ENCODE results near the gene NAV2. TPM values are rescaled to one million over a fixed set of nuclear protein-coding genes. Genes with fewer than 3 reads are reported as not detected.

Gene NAV2
- total RNA-seq, 4 donors from 2014 or later, result 9.6 to 40.0 (median 23.1) TPM

DNA sequence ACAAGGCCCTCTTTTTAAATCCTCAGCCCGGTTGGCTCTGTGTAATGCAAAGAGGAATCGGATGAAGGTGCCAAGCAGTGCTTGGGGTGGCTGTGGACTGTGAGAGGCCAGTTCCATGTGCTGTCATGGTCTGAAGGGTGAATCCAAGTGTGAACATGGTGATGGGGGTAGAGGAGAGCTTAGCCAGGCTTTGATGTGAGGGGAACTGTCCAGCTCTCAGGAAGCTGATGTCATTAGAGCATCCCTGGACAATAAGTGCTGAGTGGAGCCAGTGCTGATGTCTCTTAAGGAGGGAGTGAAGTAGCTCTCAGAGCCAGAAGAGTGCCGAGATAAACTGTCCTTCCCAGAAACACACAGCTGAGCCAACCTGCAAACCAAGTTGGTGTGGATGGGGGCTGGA is 53.6 kb downstream of the NAV2 start:
- Histone ChIP-seq H3K27me3 (no peaks in the 10 kb centered on the region), H3K27ac (peak overlapping the region in 1 of 4 donors; percentile 18), H3K4me3 (no peak overlapping the region), H3K9me3 (no peaks in the 10 kb centered on the region), H3K36me3 (no peaks in the 10 kb centered on the region), H3K4me1 (peaks cover 0 to 12% (median 0%) of the 10 kb centered on the region in 4 donors)
- in situ Hi-C loops (cut with MboI; ENCODE audit: low pct_ligation_motif_present in 1 of 4, low pct_unique_long_range_greater_than_20kb in 1 of 4, low sequenced_read_pairs in 3 of 4), result loop anchor here in 1 of 4 donors (25.0 kb wide), 1 partner anchor 704 kb away; the partner anchor contains the start of gene MRGPRX2
- TF ChIP-seq CTCF (IDR thresholded peaks at IDR 0.05) (no peak), EP300 (IDR thresholded peaks at IDR 0.05; ENCODE audit: low read depth) (no peak), POLR2A (IDR thresholded peaks at IDR 0.05) (no peak)
- intact Hi-C loops (cut with DNase I; ENCODE audit: low total_unique reads), result no loop called here
- DNase-seq, result no peak
- WGBS, 2 donors (ENCODE audit: low coverage in 1 of 2), result 83 to 85% methylated on average over 3 of the region's 3 CpGs

DNA sequence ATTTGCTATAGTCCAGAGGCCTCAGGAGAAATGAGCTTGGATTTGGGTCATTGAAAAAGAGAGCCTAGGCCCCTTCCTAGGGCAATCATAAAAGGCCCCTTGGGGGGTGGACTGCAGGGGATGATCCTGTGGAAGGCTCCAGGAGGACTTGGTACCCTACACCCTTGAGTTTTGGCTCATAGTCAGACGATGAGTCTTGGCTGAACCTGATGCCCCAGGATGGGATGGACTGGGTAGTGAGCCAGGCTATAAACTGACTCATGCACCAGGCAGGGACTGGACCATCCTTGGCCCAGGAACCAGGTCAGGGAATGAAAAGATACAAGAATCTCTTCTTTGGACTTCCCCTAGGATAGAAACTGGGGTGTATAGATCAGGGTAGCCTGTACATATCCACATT is 54.2 kb downstream of the NAV2 start:
- Histone ChIP-seq H3K4me1 (peaks cover 0 to 12% (median 0%) of the 10 kb centered on the region in 4 donors), H3K9me3 (no peaks in the 10 kb centered on the region), H3K27ac (peak overlapping the region in 1 of 4 donors; percentile 18), H3K4me3 (no peak overlapping the region), H3K27me3 (no peaks in the 10 kb centered on the region), H3K36me3 (no peaks in the 10 kb centered on the region)
- WGBS, 2 donors (ENCODE audit: low coverage in 1 of 2), result 54% methylated on average over 1 of the region's 1 CpG; no CpG with 5 or more reads in 1 of the 2 donors
- no peak for DNase-seq
- intact Hi-C loops (cut with DNase I; ENCODE audit: low total_unique reads), result no loop called here
- TF ChIP-seq EP300 (IDR thresholded peaks at IDR 0.05; ENCODE audit: low read depth) (no peak), CTCF (IDR thresholded peaks at IDR 0.05) (no peak), POLR2AphosphoS5 (IDR thresholded peaks at IDR 0.05) (no peak), POLR2A (IDR thresholded peaks at IDR 0.05) (no peak)
- in situ Hi-C loops (cut with MboI; ENCODE audit: low pct_ligation_motif_present in 1 of 4, low pct_unique_long_range_greater_than_20kb in 1 of 4, low sequenced_read_pairs in 3 of 4), result loop anchor here in 1 of 4 donors (25.0 kb wide), 1 partner anchor 705 kb away; the partner anchor contains the start of gene MRGPRX2

DNA sequence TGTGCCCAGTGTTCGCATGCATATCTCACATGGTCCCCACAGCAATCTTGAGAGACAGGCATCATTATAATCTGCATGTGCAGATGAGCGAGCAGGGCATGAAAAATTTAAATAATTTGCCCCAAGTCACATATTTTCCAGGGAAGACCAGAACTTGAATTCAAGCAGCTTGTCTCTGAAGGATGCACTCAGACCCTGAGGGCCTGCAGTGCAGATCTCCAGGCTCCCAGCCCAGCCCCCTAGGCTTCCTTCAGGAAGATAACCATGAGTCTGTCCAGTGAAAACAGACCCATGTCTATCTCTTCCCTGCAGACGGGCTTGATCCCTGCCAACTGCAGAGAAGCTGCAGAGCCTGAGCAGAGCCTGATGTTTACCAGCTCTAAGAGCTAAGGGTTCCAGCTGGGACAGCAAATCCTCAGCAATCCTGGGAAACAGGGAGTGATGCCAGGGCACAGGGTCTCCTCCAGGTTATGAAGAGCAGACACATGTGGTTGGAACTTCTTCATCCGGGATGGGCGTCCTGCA is 55.1 kb downstream of the NAV2 start:
- no peak for DNase-seq
- TF ChIP-seq EP300 (IDR thresholded peaks at IDR 0.05; ENCODE audit: low read depth) (no peak), POLR2AphosphoS5 (IDR thresholded peaks at IDR 0.05) (no peak), POLR2A (IDR thresholded peaks at IDR 0.05) (no peak), CTCF (IDR thresholded peaks at IDR 0.05) (no peak)
- Histone ChIP-seq H3K4me3 (no peak overlapping the region), H3K4me1 (peaks cover 0 to 12% (median 0%) of the 10 kb centered on the region in 4 donors), H3K27ac (no peak overlapping the region), H3K36me3 (no peaks in the 10 kb centered on the region), H3K27me3 (no peaks in the 10 kb centered on the region), H3K9me3 (no peaks in the 10 kb centered on the region)
- in situ Hi-C loops (cut with MboI; ENCODE audit: low pct_ligation_motif_present in 1 of 4, low pct_unique_long_range_greater_than_20kb in 1 of 4, low sequenced_read_pairs in 3 of 4), result loop anchor here in 1 of 4 donors (25.0 kb wide), 1 partner anchor 705 kb away; the partner anchor contains the start of gene MRGPRX2
- intact Hi-C loops (cut with DNase I; ENCODE audit: low total_unique reads), result no loop called here
- 33 to 65% methylated on average over 1 to 5 of the region's 5 CpGs for WGBS, 2 donors (ENCODE audit: low coverage in 1 of 2)

DNA sequence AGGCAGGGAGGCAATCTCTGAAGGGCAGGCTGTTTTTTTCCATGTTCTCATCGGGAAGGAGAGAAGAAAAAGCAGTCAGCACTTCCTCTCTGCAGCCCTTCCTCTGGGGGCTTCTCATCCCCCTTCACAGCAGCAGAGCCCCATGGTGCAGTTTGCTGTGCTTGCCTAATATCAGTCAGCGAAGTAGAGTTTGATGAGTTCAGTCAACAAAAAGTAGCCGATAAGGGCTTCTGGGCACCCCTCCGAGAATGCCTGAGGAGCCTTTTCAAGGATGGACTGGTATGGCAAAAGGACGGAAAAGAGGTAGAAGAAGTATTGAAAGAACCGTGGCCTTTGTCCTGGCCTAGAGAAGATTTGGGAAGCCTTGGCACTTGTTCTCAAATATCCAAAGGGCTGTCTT is 55.6 kb downstream of the NAV2 start:
- H3K27ac ChIP-seq, result no peak overlapping the region
- in situ Hi-C loops (cut with MboI; ENCODE audit: low pct_ligation_motif_present in 1 of 4, low pct_unique_long_range_greater_than_20kb in 1 of 4, low sequenced_read_pairs in 3 of 4), result loop anchor here in 1 of 4 donors (25.0 kb wide), 1 partner anchor 706 kb away; the partner anchor contains the start of gene MRGPRX2
- peaks cover 0 to 12% (median 0%) of the 10 kb centered on the region in 4 donors for H3K4me1 ChIP-seq

More for the DNA sequence above, 55.6 kb downstream of the NAV2 start:
- H3K9me3 ChIP-seq, result no peaks in the 10 kb centered on the region
- TF ChIP-seq CTCF (IDR thresholded peaks at IDR 0.05) (no peak), POLR2A (IDR thresholded peaks at IDR 0.05) (no peak), EP300 (IDR thresholded peaks at IDR 0.05; ENCODE audit: low read depth) (no peak), POLR2AphosphoS5 (IDR thresholded peaks at IDR 0.05) (no peak)
- no peaks in the 10 kb centered on the region for H3K36me3 ChIP-seq
- intact Hi-C loops (cut with DNase I; ENCODE audit: low total_unique reads), result no loop called here
- 33 to 78% methylated on average over 1 to 6 of the region's 6 CpGs for WGBS, 2 donors (ENCODE audit: low coverage in 1 of 2)
- H3K4me3 ChIP-seq, result no peak overlapping the region
- no peaks in the 10 kb centered on the region for H3K27me3 ChIP-seq
- DNase-seq, result no peak

Data from transverse colon (tissue), 4 donors.